Neural cell (in vitro differentiated cells): ENCODE data around the gene TEN1. TPM values are rescaled to one million over a fixed set of nuclear protein-coding genes. Genes with fewer than 3 reads are reported as not detected.

Experiments used
- H2AFZ ChIP-seq: fragments of 200-600, 300-800 bp; sonication (generic), shearing (Covaris generic); 2 replicates; pipeline ENCODE4 v1.6.0; 2014; ENCODE audit warnings: low read depth, mild to moderate bottlenecking, antibody characterized with exemption, low read length, moderate library complexity
- H3F3A ChIP-seq: fragments of 200-600 bp; shearing (Covaris generic); 2 replicates; pipeline ENCODE4 v1.6.1; 2016; ENCODE audit warnings: mild to moderate bottlenecking, moderate library complexity, mixed read lengths, antibody characterized with exemption, low read length; ENCODE audit not compliant: insufficient read depth, poor library complexity, severe bottlenecking
- H3K27ac ChIP-seq: fragments of 200-600, 300-800 bp; sonication (generic), shearing (Covaris generic); 2 replicates; pipeline ENCODE4 v1.5.1; 2014; ENCODE audit warnings: mild to moderate bottlenecking, low read length, moderate library complexity
- H3K27me3 ChIP-seq: fragments of 300-800, 200-600 bp; sonication (generic), shearing (Covaris generic); 2 replicates; pipeline ENCODE4 v1.6.0; 2014; ENCODE audit warnings: mild to moderate bottlenecking, low read depth, low read length, moderate library complexity; ENCODE audit not compliant: insufficient read depth
- H3K36me3 ChIP-seq: fragments of 300-800, 200-600 bp; sonication (generic), shearing (Covaris generic); 2 replicates; pipeline ENCODE4 v1.5.1; 2014; ENCODE audit warnings: mild to moderate bottlenecking, antibody characterized with exemption, low read length, moderate library complexity; ENCODE audit not compliant: insufficient read depth
- H3K4me2 ChIP-seq: fragments of 300-800, 200-600 bp; sonication (generic), shearing (Covaris generic); 2 replicates; pipeline ENCODE4 v1.6.0; 2014; ENCODE audit warnings: mild to moderate bottlenecking, low read length
- H3K4me3 ChIP-seq: fragments of 300-800, 200-600 bp; sonication (generic), shearing (Covaris generic); 2 replicates; pipeline ENCODE4 v1.5.1; 2014; ENCODE audit warnings: mild to moderate bottlenecking, low read length, moderate library complexity
- H3K79me2 ChIP-seq: fragments of 200-600 bp; shearing (Covaris generic); replicated peaks from 2 replicates; pipeline ENCODE4 v1.6.0; 2014; ENCODE audit warnings: mild to moderate bottlenecking, low read length, moderate library complexity; ENCODE audit not compliant: insufficient read depth
- H3K9ac ChIP-seq: fragments of 300-800, 200-600 bp; sonication (generic), shearing (Covaris generic); 2 replicates; pipeline ENCODE4 v1.6.1; 2016; ENCODE audit warnings: mild to moderate bottlenecking, low read length, mixed read lengths
- H3K9me2 ChIP-seq: fragments of 200-600 bp; shearing (Covaris generic); 2 replicates; pipeline ENCODE4 v1.6.1; 2016; ENCODE audit warnings: mild to moderate bottlenecking, low read length, mixed read lengths; ENCODE audit not compliant: insufficient read depth
- H3K9me3 ChIP-seq: fragments of 200-600, 300-800 bp; sonication (generic), shearing (Covaris generic); 2 replicates; pipeline ENCODE4 v1.6.1; 2016; ENCODE audit warnings: mild to moderate bottlenecking, mixed run types, low read length, moderate library complexity, mixed read lengths
- H4K20me1 ChIP-seq: fragments of 200-600 bp; shearing (Covaris generic); 2 replicates; pipeline ENCODE4 v1.6.1; 2016; ENCODE audit warnings: mild to moderate bottlenecking, mixed run types; ENCODE audit not compliant: insufficient read depth
- CTCF ChIP-seq: fragments of 450-650 bp; IDR thresholded peaks from 2 replicates; pipeline ENCODE4 v1.5.1; 2014; ENCODE audit warnings: antibody characterized with exemption, mild to moderate bottlenecking, moderate library complexity; ENCODE audit not compliant: poor library complexity, severe bottlenecking
- EP300 ChIP-seq: fragments of 450-650 bp; conservative IDR thresholded peaks from 2 replicates; pipeline ENCODE4 v1.6.1; 2014; ENCODE audit warnings: antibody characterized with exemption, mild to moderate bottlenecking, moderate library complexity; ENCODE audit not compliant: poor library complexity, severe bottlenecking
- EZH2 ChIP-seq: fragments of 200-600, 300-800 bp; shearing (Covaris generic), sonication (generic); IDR thresholded peaks from 2 replicates; pipeline ENCODE4 v1.6.1; 2014; ENCODE audit warnings: antibody characterized with exemption, low read length, borderline replicate concordance, mild to moderate bottlenecking; ENCODE audit not compliant: insufficient read depth, poor library complexity, severe bottlenecking
- MXI1 ChIP-seq: fragments of 450-650 bp; conservative IDR thresholded peaks from 2 replicates; pipeline ENCODE4 v1.6.1; 2014; ENCODE audit warnings: antibody characterized with exemption, mild to moderate bottlenecking; ENCODE audit not compliant: poor library complexity, severe bottlenecking
- POLR2AphosphoS5 ChIP-seq: IDR thresholded peaks from 2 replicates; pipeline ENCODE4 v1.6.1; 2012
- RAD21 ChIP-seq: fragments of 450-650 bp; conservative IDR thresholded peaks from 2 replicates; pipeline ENCODE4 v1.6.1; 2014; ENCODE audit warnings: antibody characterized with exemption, mild to moderate bottlenecking, moderate library complexity
- REST ChIP-seq: IDR thresholded peaks from 2 replicates; pipeline ENCODE4 v1.6.1; 2012; ENCODE audit warnings: borderline replicate concordance
- SMC3 ChIP-seq: fragments of 450-650 bp; conservative IDR thresholded peaks from 2 replicates; pipeline ENCODE4 v1.6.1; 2014; ENCODE audit warnings: antibody characterized with exemption, mild to moderate bottlenecking, moderate library complexity; ENCODE audit not compliant: poor library complexity
- TAF1 ChIP-seq: IDR thresholded peaks from 2 replicates; pipeline ENCODE4 v1.6.1; 2012; ENCODE audit warnings: low read depth
- polyA plus RNA-seq: library from polyadenylated mRNA; depleted of rRNA; stranded (reverse); fragments of >200 nt; gene quantifications from 2 replicates; pipeline ENCODE4 v1.2.3, GENCODE V29; 2014

Gene TEN1
- polyA plus RNA-seq, 1 donor from 2014 or later: 33.1 TPM

- no peak overlapping the region for H3K4me2 ChIP-seq
- H3K9ac ChIP-seq: no peak overlapping the region
- H2AFZ ChIP-seq: no peak overlapping the region
- no peak overlapping the region for H3K4me3 ChIP-seq
- TF ChIP-seq EP300 (no peak), RAD21 (no peak), TAF1 (no peak)
- H3K27ac ChIP-seq: no peak overlapping the region
- no peaks in the 10 kb centered on the region for H3F3A ChIP-seq
- H3K79me2 ChIP-seq: no peaks in the 10 kb centered on the region
- no peaks in the 10 kb centered on the region for H3K27me3 ChIP-seq
- no peaks in the 10 kb centered on the region for H3K36me3 ChIP-seq
- no peaks in the 10 kb centered on the region for H3K9me2 ChIP-seq
- no peaks in the 10 kb centered on the region for H3K9me3 ChIP-seq
- no peaks in the 10 kb centered on the region for H4K20me1 ChIP-seq
Measured at GRCh38 chr17:76026714-76027158, 47.7 kb downstream of the TEN1 start.

GRCh38 chr17:76027159-76027839 is 48.3 kb downstream of the TEN1 start, which contains the start of gene EVPL:
Gene EVPL (minus strand): TSS chr17:76027306. CDS start chr17:76027198, 108 bp downstream.
- H3K79me2 ChIP-seq: no peaks in the 10 kb centered on the region
- H3K4me2 ChIP-seq: no peak within 1 kb of the TSS
- H3K36me3 ChIP-seq: no peaks in the 10 kb centered on the region
- H3K9ac ChIP-seq: no peak within 1 kb of the TSS
- TF ChIP-seq EP300 (no peak), MXI1 (no peak), CTCF (no peak), EZH2 (no peak), RAD21 (no peak), REST (no peak), TAF1 (no peak), SMC3 (no peak), POLR2AphosphoS5 (no peak)
- H4K20me1 ChIP-seq: no peaks in the 10 kb centered on the region
- no peaks in the 10 kb centered on the region for H3K27me3 ChIP-seq
- H3K9me2 ChIP-seq: no peaks in the 10 kb centered on the region
- H3K9me3 ChIP-seq: no peaks in the 10 kb centered on the region
- no peaks in the 10 kb centered on the region for H3F3A ChIP-seq
- H2AFZ ChIP-seq: no peak within 1 kb of the TSS
- no peak within 1 kb of the TSS for H3K27ac ChIP-seq
- no peak within 1 kb of the TSS for H3K4me3 ChIP-seq
